Esophagus squamous epithelium (tissue), 4 donors: ENCODE data around the gene ZMYND8.
"Not testable (repeated sequence)": the region's sequence is repeated elsewhere in the genome, so short reads cannot be mapped to it uniquely, and the experiment has no call there.

Experiments
- POLR2A ChIP-seq, 4 donors: fragments of 450-650 bp; IDR thresholded peaks; one replicate each; pipeline ENCODE4 v1.6.1; 2017; ENCODE audit warnings: antibody characterized with exemption in 4 of 4, mild to moderate bottlenecking in 4 of 4, moderate library complexity in 3 of 4
- TF ChIP-seq, protein P1 (sequence below), 6 experiments: fragments of 450-650 bp in 4 of 6; fragments of 200-600 bp in 2 of 6; sonication (generic) in 2 of 6; IDR thresholded peaks; one replicate each; pipeline ENCODE4 v1.5.1; 2016 to 2019; ENCODE audit warnings: antibody characterized with exemption in 6 of 6, mild to moderate bottlenecking in 4 of 6, moderate library complexity in 4 of 6

DNA sequence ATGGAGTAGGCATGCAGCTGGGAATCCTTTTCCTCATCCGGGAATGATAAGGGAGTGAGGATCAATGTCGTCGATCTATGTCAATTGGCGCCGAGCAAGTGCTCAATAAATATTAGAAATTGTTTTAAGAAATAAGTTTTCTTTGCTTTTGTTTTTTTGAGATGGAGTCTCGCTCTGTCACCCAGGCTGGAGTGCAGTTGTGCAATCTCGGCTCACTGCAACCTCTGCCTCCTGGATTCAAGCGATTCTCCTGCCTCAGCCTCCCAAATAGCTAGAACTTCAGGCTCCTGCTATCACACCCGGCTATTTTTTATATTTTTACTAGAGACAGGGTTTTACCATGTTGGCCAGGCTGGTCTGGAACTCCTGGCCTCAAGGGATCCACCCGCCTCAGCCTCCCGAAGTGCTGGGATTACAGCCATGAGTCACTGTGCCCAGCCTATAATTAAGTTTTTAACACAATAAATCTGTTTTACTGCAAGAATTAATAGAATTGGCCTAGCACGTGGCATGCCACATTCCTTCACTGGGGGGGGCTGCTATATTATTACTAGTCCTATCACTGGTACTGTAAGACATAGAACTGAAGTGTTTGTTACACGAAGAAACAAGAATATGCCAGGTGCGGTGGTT lies 92.2 kb downstream of the ZMYND8 start:
- TF ChIP-seq, protein P1, sequence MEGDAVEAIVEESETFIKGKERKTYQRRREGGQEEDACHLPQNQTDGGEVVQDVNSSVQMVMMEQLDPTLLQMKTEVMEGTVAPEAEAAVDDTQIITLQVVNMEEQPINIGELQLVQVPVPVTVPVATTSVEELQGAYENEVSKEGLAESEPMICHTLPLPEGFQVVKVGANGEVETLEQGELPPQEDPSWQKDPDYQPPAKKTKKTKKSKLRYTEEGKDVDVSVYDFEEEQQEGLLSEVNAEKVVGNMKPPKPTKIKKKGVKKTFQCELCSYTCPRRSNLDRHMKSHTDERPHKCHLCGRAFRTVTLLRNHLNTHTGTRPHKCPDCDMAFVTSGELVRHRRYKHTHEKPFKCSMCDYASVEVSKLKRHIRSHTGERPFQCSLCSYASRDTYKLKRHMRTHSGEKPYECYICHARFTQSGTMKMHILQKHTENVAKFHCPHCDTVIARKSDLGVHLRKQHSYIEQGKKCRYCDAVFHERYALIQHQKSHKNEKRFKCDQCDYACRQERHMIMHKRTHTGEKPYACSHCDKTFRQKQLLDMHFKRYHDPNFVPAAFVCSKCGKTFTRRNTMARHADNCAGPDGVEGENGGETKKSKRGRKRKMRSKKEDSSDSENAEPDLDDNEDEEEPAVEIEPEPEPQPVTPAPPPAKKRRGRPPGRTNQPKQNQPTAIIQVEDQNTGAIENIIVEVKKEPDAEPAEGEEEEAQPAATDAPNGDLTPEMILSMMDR (IDR thresholded peaks at IDR 0.05), result not testable (repeated sequence)
- not testable (repeated sequence) for TF ChIP-seq POLR2A (IDR thresholded peaks at IDR 0.05)
